HFFc6 (cell line): ENCODE results near the gene JAK1. TPM values are rescaled to one million over a fixed set of nuclear protein-coding genes. Genes with fewer than 3 reads are reported as not detected.
"Not testable (repeated sequence)": the region's sequence is repeated elsewhere in the genome, so short reads cannot be mapped to it uniquely, and the experiment has no call there.

Experiments
- DNase-seq: peaks from one replicate; pipeline ENCODE4 v3.0.0-alpha.2; 2018
- H3K27ac Mint-ChIP-seq: 2 replicates; pipeline ENCODE4 v1.8.0; 2020; ENCODE audit warnings: mild to moderate bottlenecking, mixed read lengths
- H3K27me3 Mint-ChIP-seq: 2 replicates; pipeline ENCODE4 v1.8.0; 2021; ENCODE audit warnings: mild to moderate bottlenecking, moderate library complexity, mixed read lengths; ENCODE audit not compliant: insufficient read depth
- H3K36me3 Mint-ChIP-seq: 2 replicates; pipeline ENCODE4 v1.8.0; 2021; ENCODE audit warnings: low read depth, mixed read lengths
- H3K4me1 Mint-ChIP-seq: 2 replicates; pipeline ENCODE4 v1.8.0; 2020; ENCODE audit warnings: low read depth, mixed read lengths
- H3K4me3 Mint-ChIP-seq: 2 replicates; pipeline ENCODE4 v1.8.0; 2020; ENCODE audit warnings: mild to moderate bottlenecking, moderate library complexity, mixed read lengths
- H3K9me3 Mint-ChIP-seq: 2 replicates; pipeline ENCODE4 v1.8.0; 2020; ENCODE audit warnings: mild to moderate bottlenecking, mixed read lengths
- CTCF ChIP-seq: fragments of 200-600 bp; sonication (generic); IDR thresholded peaks from 2 replicates; pipeline ENCODE4 v1.5.0; 2021; ENCODE audit warnings: antibody characterized with exemption, mild to moderate bottlenecking
- total RNA-seq, 6 experiments: library from RNA; stranded (reverse); fragmentation: NEBNext Ultra II Directional; extraction: Animal tissue kit (Norgen Biotek cat#: 25700); gene quantifications; 2 replicates in 1 of 6; 3 replicates in 5 of 6; pipeline ENCODE4 v1.2.3, GENCODE V29; 2021

The JAK1 gene
- total RNA-seq, 6 experiments from 2014 or later = 90.0 to 104 (median 98.3) TPM

GRCh38 chr1:64923294-64923718 is 43.0 kb downstream of the JAK1 start:
- H3K9me3 Mint-ChIP-seq = no peaks in the 10 kb centered on the region
- 0 out of 2 replicates have a peak, but pooled peaks cover 5% of the 10 kb centered on the region for H3K36me3 Mint-ChIP-seq
- no peak for TF ChIP-seq CTCF
- peak; percentile 12 for DNase-seq
- H3K4me1 Mint-ChIP-seq = peaks cover 62% of the 10 kb centered on the region
- H3K27ac Mint-ChIP-seq = peak overlapping the region; percentile 24
- no peak overlapping the region for H3K4me3 Mint-ChIP-seq
- H3K27me3 Mint-ChIP-seq = no peaks in the 10 kb centered on the region

- H3K27me3 Mint-ChIP-seq = no peaks in the 10 kb centered on the region
- H3K4me1 Mint-ChIP-seq = peaks cover 67% of the 10 kb centered on the region
- no peaks in the 10 kb centered on the region for H3K9me3 Mint-ChIP-seq
- H3K27ac Mint-ChIP-seq = 0 out of 2 replicates have a peak overlapping the region, but pooled peaks have one; percentile 51
- H3K36me3 Mint-ChIP-seq = 0 out of 2 replicates have a peak, but pooled peaks cover 5% of the 10 kb centered on the region
- no peak overlapping the region for H3K4me3 Mint-ChIP-seq
- no peak for DNase-seq
- no peak for TF ChIP-seq CTCF
Observed at GRCh38 chr1:64922336-64922735, 44.0 kb downstream of the JAK1 start.

GRCh38 chr1:64921771-64922170 is 44.6 kb downstream of the JAK1 start:
- Mint-ChIP-seq H3K27me3 (no peaks in the 10 kb centered on the region), H3K4me3 (no peak overlapping the region), H3K36me3 (0 out of 2 replicates have a peak, but pooled peaks cover 3% of the 10 kb centered on the region), H3K9me3 (no peaks in the 10 kb centered on the region), H3K4me1 (peaks cover 67% of the 10 kb centered on the region), H3K27ac (peak overlapping the region; percentile 51)
- TF ChIP-seq CTCF = no peak
- DNase-seq = no peak

GRCh38 chr1:64920941-64921589 is 45.3 kb downstream of the JAK1 start:
- peak overlapping the region; percentile 16; the same call in 1 of the 2 replicates for H3K4me3 Mint-ChIP-seq
- H3K36me3 Mint-ChIP-seq = no peaks in the 10 kb centered on the region
- no peak for TF ChIP-seq CTCF
- no peaks in the 10 kb centered on the region for H3K27me3 Mint-ChIP-seq
- peak overlapping the region; percentile 51 for H3K27ac Mint-ChIP-seq
- DNase-seq = no peak
- peaks cover 74% of the 10 kb centered on the region for H3K4me1 Mint-ChIP-seq
- no peaks in the 10 kb centered on the region for H3K9me3 Mint-ChIP-seq

GRCh38 chr1:64919120-64919519 is 47.2 kb downstream of the JAK1 start:
- not testable (repeated sequence) for H3K27ac Mint-ChIP-seq

GRCh38 chr1:64917907-64918306 is 48.4 kb downstream of the JAK1 start:
- Mint-ChIP-seq H3K4me1 (peaks cover 82% of the 10 kb centered on the region), H3K27ac (peak overlapping the region; percentile 84), H3K9me3 (no peaks in the 10 kb centered on the region), H3K36me3 (no peaks in the 10 kb centered on the region), H3K27me3 (no peaks in the 10 kb centered on the region), H3K4me3 (peak overlapping the region; percentile 50; the same call in 1 of the 2 replicates)
- no peak for DNase-seq
- no peak for TF ChIP-seq CTCF

More at GRCh38 chr1:64919120-64919519, 47.2 kb downstream of the JAK1 start:
- H3K27me3 Mint-ChIP-seq, H3K36me3 Mint-ChIP-seq, H3K9me3 Mint-ChIP-seq, DNase-seq, H3K4me3 Mint-ChIP-seq: not testable (repeated sequence)
- peaks cover 83% of the 10 kb centered on the region for H3K4me1 Mint-ChIP-seq
